ENCODE measurements around the gene CYP4B1. TPM values are rescaled to one million over a fixed set of nuclear protein-coding genes. Genes with fewer than 3 reads are reported as not detected.

CYP4B1 gene
- total and polyA plus RNA-seq, 10 of the 15 experiments (the other 5 are each of a cell fraction or from before 2014, with no cell fraction given): 0.38 TPM; not detected in 9

DNA sequence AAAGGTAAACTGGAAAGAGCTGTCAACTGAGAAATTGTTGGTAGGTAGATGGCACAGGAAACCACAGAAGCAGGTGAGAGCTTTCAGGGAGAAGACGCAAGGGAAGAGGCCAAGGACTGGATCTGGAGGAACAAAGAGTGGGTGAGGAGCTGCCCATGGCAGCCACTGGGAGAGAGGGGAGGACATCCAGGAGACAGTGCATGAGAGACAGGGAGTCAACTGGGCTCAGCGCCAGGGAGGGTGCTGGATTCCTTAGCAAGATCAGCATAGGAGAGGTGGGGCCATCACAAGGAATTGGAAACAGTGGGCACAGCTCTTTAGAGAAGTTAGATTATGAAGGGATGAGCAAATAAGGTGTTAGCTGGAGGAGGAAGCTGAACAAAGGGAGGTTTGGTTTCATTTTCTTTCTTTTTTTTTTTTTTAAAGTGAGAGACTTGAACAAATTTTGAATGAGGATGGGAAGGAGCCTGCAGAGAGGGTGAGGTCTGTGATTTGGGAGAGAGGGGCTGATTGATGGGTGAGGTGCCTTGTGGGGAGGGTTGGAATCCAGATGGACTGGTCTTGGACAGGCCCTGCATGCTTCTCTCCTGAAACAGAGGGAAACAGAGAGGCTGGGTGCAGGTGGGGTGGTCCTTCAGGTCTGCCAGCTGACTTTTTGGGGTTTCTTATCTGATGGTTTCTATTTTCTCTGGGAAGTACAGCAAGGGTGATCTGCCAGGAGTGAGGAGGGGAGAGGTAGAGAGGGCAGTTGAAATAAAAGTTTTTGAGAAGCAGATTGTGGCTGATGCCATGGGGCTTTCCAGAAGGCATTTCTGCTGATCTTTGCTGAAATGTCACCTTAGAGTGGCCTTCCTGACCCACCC lies 5.4 kb downstream of the CYP4B1 start:
- TF ChIP-seq ZNF384 (IDR thresholded peaks at IDR 0.05; ENCODE audit: borderline replicate concordance, low read depth, low read length): peak; percentile 48
- no peak for TF ChIP-seq BHLHE40 (IDR thresholded peaks at IDR 0.05; ENCODE audit: borderline replicate concordance in 1 of 2, low read depth in 2 of 2, low read length in 1 of 2)
- Histone ChIP-seq H3K4me2 (ENCODE audit: control insufficient read depth, insufficient read depth) (no peak overlapping the region), H4K20me1 (ENCODE audit: control insufficient read depth, insufficient read depth) (no peaks in the 10 kb centered on the region), H3K9ac (ENCODE audit: control insufficient read depth, insufficient read depth, low read length) (no peak overlapping the region), H3K27ac (ENCODE audit: control insufficient read depth, insufficient read depth) (no peak overlapping the region), H3K4me1 (ENCODE audit: control insufficient read depth, insufficient read depth, low read length) (no peaks in the 10 kb centered on the region), H3K9me3 (replicated peaks; ENCODE audit: control insufficient read depth, insufficient read depth, low read length) (no peaks in the 10 kb centered on the region; the same call in 2 of the 3 replicates), H3K4me3 (no peak overlapping the region), H3K79me2 (ENCODE audit: control insufficient read depth, insufficient read depth, low read length) (no peaks in the 10 kb centered on the region), H2AFZ (ENCODE audit: control insufficient read depth, low read depth, low read length) (no peak overlapping the region), H3K27me3 (replicated peaks in 1 of 2; ENCODE audit: control insufficient read depth in 2 of 2, insufficient read depth in 2 of 2, low read length in 1 of 2) (no peaks in the 10 kb centered on the region; a peak in 1 of 4 replicates), H3K36me3 (ENCODE audit: control insufficient read depth in 2 of 2, insufficient read depth in 2 of 2, low read length in 1 of 2) (no peaks in the 10 kb centered on the region)
- FAIRE-seq (no peak), DNase-seq (ENCODE audit: low read depth, low spot score) (no peak), ATAC-seq (no peak)
- intact Hi-C loops (cut with micrococcal nuclease; ENCODE audit: unreplicated experiment): no loop called here
- WGBS (ENCODE audit: insufficient coverage, insufficient replicate concordance, low lambda C conversion rate, missing lambda C conversion rate): 0% methylated on average over 2 of the region's 2 CpGs
- ChIA-PET RAD21 (ENCODE audit: unreplicated experiment) (no interaction called here), POLR2A (no interaction called here), CTCF (no interaction called here), SMC1A (ENCODE audit: uncharacterized antibody, unreplicated experiment) (no interaction called here)
- in situ Hi-C loops (cut with MboI): no loop called here
- no TSS peak for BruUV-seq (replicated peaks)

DNA sequence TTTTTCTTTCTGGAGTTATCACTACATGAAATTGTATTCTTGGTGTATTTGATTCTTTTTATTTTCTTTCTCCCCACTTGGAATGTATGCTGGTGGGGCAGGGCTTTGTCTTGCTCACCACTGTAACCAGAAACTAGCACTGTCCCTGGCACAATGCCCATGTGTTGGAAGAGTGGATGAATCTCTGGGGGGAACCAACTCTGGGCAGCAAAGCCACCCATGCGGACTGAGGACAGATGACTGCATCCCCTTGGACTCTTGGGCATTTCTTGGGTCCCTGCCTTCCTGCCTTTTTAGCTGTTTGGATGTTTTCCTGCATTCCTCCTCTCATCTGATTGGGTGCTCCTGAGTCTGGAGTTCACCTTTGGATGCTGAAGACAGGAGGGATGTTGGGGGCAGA lies 6.1 kb downstream of the CYP4B1 start:
- Histone ChIP-seq H3K9me3 (replicated peaks; ENCODE audit: control insufficient read depth, insufficient read depth, low read length) (no peaks in the 10 kb centered on the region; the same call in 2 of the 3 replicates), H2AFZ (ENCODE audit: control insufficient read depth, low read depth, low read length) (no peak overlapping the region), H3K79me2 (ENCODE audit: control insufficient read depth, insufficient read depth, low read length) (no peaks in the 10 kb centered on the region), H3K27ac (ENCODE audit: control insufficient read depth, insufficient read depth) (no peak overlapping the region), H3K27me3 (replicated peaks in 1 of 2; ENCODE audit: control insufficient read depth in 2 of 2, insufficient read depth in 2 of 2, low read length in 1 of 2) (no peaks in the 10 kb centered on the region; a peak in 1 of 4 replicates), H3K4me2 (ENCODE audit: control insufficient read depth, insufficient read depth) (no peak overlapping the region), H3K4me3 (no peak overlapping the region), H3K36me3 (ENCODE audit: control insufficient read depth in 2 of 2, insufficient read depth in 2 of 2, low read length in 1 of 2) (no peaks in the 10 kb centered on the region), H3K4me1 (ENCODE audit: control insufficient read depth, insufficient read depth, low read length) (no peaks in the 10 kb centered on the region), H4K20me1 (ENCODE audit: control insufficient read depth, insufficient read depth) (no peaks in the 10 kb centered on the region), H3K9ac (ENCODE audit: control insufficient read depth, insufficient read depth, low read length) (no peak overlapping the region)
- WGBS (ENCODE audit: insufficient coverage, insufficient replicate concordance, low lambda C conversion rate, missing lambda C conversion rate): 42% methylated on average over 1 of the region's 1 CpG
- CTCF ChIA-PET: no interaction called here
- RAD21 ChIA-PET (ENCODE audit: unreplicated experiment): no interaction called here
- in situ Hi-C loops (cut with MboI): no loop called here
- TF ChIP-seq SMAD1 (IDR thresholded peaks at IDR 0.05; ENCODE audit: low read depth, partially characterized antibody): no peak
- TF ChIP-seq HCFC1 (IDR thresholded peaks at IDR 0.05; ENCODE audit: low read length): no peak
- no peak for TF ChIP-seq MYB (IDR thresholded peaks at IDR 0.05; ENCODE audit: borderline replicate concordance, low read depth, low read length)
- no peak for TF ChIP-seq JUND (IDR thresholded peaks at IDR 0.05; ENCODE audit: low read depth, low read length)
- no peak for TF ChIP-seq STAT1 (conservative IDR thresholded peaks at IDR 0.05)
- TF ChIP-seq SIN3A (IDR thresholded peaks at IDR 0.05; ENCODE audit: low read depth, low read length): no peak
- no peak for TF ChIP-seq MEF2A (IDR thresholded peaks at IDR 0.05; ENCODE audit: insufficient read depth, low read depth, low read length)
- TF ChIP-seq POLR2A (IDR thresholded peaks at IDR 0.05; ENCODE audit: low read depth, low read length): no peak
- TF ChIP-seq BRCA1 (IDR thresholded peaks at IDR 0.05; ENCODE audit: low read depth, low read length): no peak
- no peak for TF ChIP-seq MYC (IDR thresholded peaks at IDR 0.05; ENCODE audit: insufficient read depth, insufficient read length, insufficient replicate concordance, low read length, severe bottlenecking)
- no peak for TF ChIP-seq RCOR1 (conservative IDR thresholded peaks at IDR 0.05; ENCODE audit: low read depth, low read length)
- no peak for TF ChIP-seq ZNF274 (IDR thresholded peaks at IDR 0.05; ENCODE audit: insufficient read depth, insufficient read length)
- TF ChIP-seq NFYA (IDR thresholded peaks at IDR 0.05; ENCODE audit: borderline replicate concordance, low read depth, low read length): no peak
- TF ChIP-seq CREM (IDR thresholded peaks at IDR 0.05; ENCODE audit: low read depth): no peak
- no peak for TF ChIP-seq CBX5 (IDR thresholded peaks at IDR 0.05; ENCODE audit: low read depth)
- FAIRE-seq (no peak), DNase-seq (ENCODE audit: low read depth, low spot score) (no peak), ATAC-seq (no peak)
- intact Hi-C loops (cut with micrococcal nuclease; ENCODE audit: unreplicated experiment): no loop called here
- SMC1A ChIA-PET (ENCODE audit: uncharacterized antibody, unreplicated experiment): no interaction called here
- no TSS peak for BruUV-seq (replicated peaks)
- POLR2A ChIA-PET: no interaction called here

All from GM12878 (cell line).